GM23338 (cell line): ENCODE measurements around the gene MDGA2. TPM values are rescaled to one million over a fixed set of nuclear protein-coding genes. Genes with fewer than 3 reads are reported as not detected.

ENCODE experiments used
- ATAC-seq: fragments of 200-7000 bp; cut with Tn5 transposase; 3 replicates; pipeline ENCODE4 v1.9.1; 2020
- DNase-seq: peaks from one replicate; pipeline ENCODE4 v3.0.0-alpha.2; 2015; ENCODE audit warnings: low spot score
- H2AFZ ChIP-seq: fragments of 200-600 bp; sonication (generic); 2 replicates; pipeline ENCODE4 v1.8.0; 2016; ENCODE audit warnings: antibody characterized with exemption, mild to moderate bottlenecking, moderate library complexity
- H3F3A ChIP-seq: fragments of 200-600 bp; sonication (generic); replicated peaks from 2 replicates; pipeline ENCODE4 v1.8.0; 2017; ENCODE audit warnings: antibody characterized with exemption, mixed run types, low read depth
- H3K27ac ChIP-seq: fragments of 200-600 bp; sonication (generic); 2 replicates; pipeline ENCODE4 v1.6.1; 2016; ENCODE audit warnings: low read depth
- H3K27me3 ChIP-seq: fragments of 200-600 bp; sonication (generic); 2 replicates; pipeline ENCODE4 v1.8.0; 2016; ENCODE audit warnings: mild to moderate bottlenecking, mixed run types, moderate library complexity; ENCODE audit not compliant: insufficient read depth
- H3K36me3 ChIP-seq: fragments of 200-600 bp; sonication (generic); 2 replicates; pipeline ENCODE4 v1.8.0; 2016; ENCODE audit warnings: mild to moderate bottlenecking; ENCODE audit not compliant: insufficient read depth
- H3K4me1 ChIP-seq: fragments of 200-600 bp; sonication (generic); 2 replicates; pipeline ENCODE4 v1.8.0; 2016; ENCODE audit warnings: mild to moderate bottlenecking, moderate library complexity; ENCODE audit not compliant: insufficient read depth
- H3K4me2 ChIP-seq: fragments of 200-600 bp; sonication (generic); 2 replicates; pipeline ENCODE4 v1.7.1; 2017; ENCODE audit warnings: mixed run types
- H3K4me3 ChIP-seq: fragments of 200-600 bp; sonication (generic); 2 replicates; pipeline ENCODE4 v1.6.1; 2016; ENCODE audit warnings: mixed run types
- H3K79me2 ChIP-seq: fragments of 200-600 bp; sonication (generic); replicated peaks from 2 replicates; pipeline ENCODE4 v1.8.0; 2017; ENCODE audit warnings: mild to moderate bottlenecking; ENCODE audit not compliant: insufficient read depth
- H3K9me2 ChIP-seq: fragments of 200-600 bp; sonication (generic); 2 replicates; pipeline ENCODE4 v1.8.0; 2017; ENCODE audit not compliant: insufficient read depth
- H4K20me1 ChIP-seq: fragments of 200-600 bp; sonication (generic); replicated peaks from 2 replicates; pipeline ENCODE4 v1.8.0; 2017; ENCODE audit warnings: mild to moderate bottlenecking; ENCODE audit not compliant: insufficient read depth
- H3K27ac Mint-ChIP-seq: 2 replicates; pipeline ENCODE4 v1.8.0; 2020; ENCODE audit warnings: inconsistent platforms, mild to moderate bottlenecking, moderate library complexity, mixed read lengths
- H3K27me3 Mint-ChIP-seq: 3 replicates; pipeline ENCODE4 v1.8.0; 2022; ENCODE audit warnings: low read depth, mild to moderate bottlenecking, moderate library complexity, mixed read lengths, inconsistent platforms; ENCODE audit not compliant: insufficient read depth, poor library complexity
- H3K36me3 Mint-ChIP-seq: 3 replicates; pipeline ENCODE4 v1.8.0; 2021; ENCODE audit warnings: low read depth, mild to moderate bottlenecking, inconsistent platforms, moderate library complexity, mixed read lengths
- H3K4me1 Mint-ChIP-seq: 3 replicates; pipeline ENCODE4 v1.8.0; 2020; ENCODE audit warnings: mild to moderate bottlenecking, inconsistent platforms, mixed read lengths
- H3K4me3 Mint-ChIP-seq: 3 replicates; pipeline ENCODE4 v1.8.0; 2021; ENCODE audit warnings: moderate library complexity, mild to moderate bottlenecking, inconsistent platforms, mixed read lengths
- H3K9me3 Mint-ChIP-seq: 3 replicates; pipeline ENCODE4 v1.8.0; 2020; ENCODE audit warnings: moderate library complexity, mild to moderate bottlenecking, inconsistent platforms, mixed read lengths
- CREB1 ChIP-seq: fragments of 250-450 bp; sonication (Bioruptor Pico); IDR thresholded peaks from 2 replicates; pipeline ENCODE4 v1.5.0; 2020; ENCODE audit warnings: low read depth, mild to moderate bottlenecking, moderate library complexity
- CTCF ChIP-seq, 2 experiments: fragments of 200-600 bp in 1 of 2; sonication (generic) in 1 of 2; conservative IDR thresholded peaks; 2 replicates each; pipeline versions ENCODE4 v1.5.1 to v1.6.1; 2016 to 2017; ENCODE audit warnings: antibody characterized with exemption in 2 of 2, low read depth in 2 of 2, mild to moderate bottlenecking in 2 of 2, moderate library complexity in 1 of 2
- EZH2 ChIP-seq: fragments of 200-600 bp; sonication (generic); IDR thresholded peaks from one replicate; pipeline ENCODE4 v1.8.0; 2017; ENCODE audit warnings: antibody characterized with exemption, mild to moderate bottlenecking, low read depth; ENCODE audit not compliant: unreplicated experiment
- EZH2phosphoT487 ChIP-seq: fragments of 200-600 bp; sonication (generic); IDR thresholded peaks from one replicate; pipeline ENCODE4 v1.8.1; 2018; ENCODE audit warnings: antibody characterized with exemption; ENCODE audit not compliant: unreplicated experiment
- JUNB ChIP-seq: IDR thresholded peaks from one replicate; pipeline ENCODE4 v1.6.1; 2016; ENCODE audit warnings: antibody characterized with exemption; ENCODE audit not compliant: unreplicated experiment
- NANOG ChIP-seq: IDR thresholded peaks from 2 replicates; pipeline ENCODE4 v1.6.1; 2016; ENCODE audit warnings: antibody characterized with exemption, borderline replicate concordance
- REST ChIP-seq: IDR thresholded peaks from one replicate; pipeline ENCODE4 v1.6.1; 2018; ENCODE audit warnings: antibody characterized with exemption; ENCODE audit not compliant: unreplicated experiment
- STAT1 ChIP-seq: IDR thresholded peaks from one replicate; pipeline ENCODE4 v1.6.1; 2016; ENCODE audit warnings: antibody characterized with exemption; ENCODE audit not compliant: unreplicated experiment
- ZNF114 ChIP-seq: fragments of 250-450 bp; sonication (Bioruptor Pico); IDR thresholded peaks from 2 replicates; pipeline ENCODE4 v1.5.0; 2020; ENCODE audit warnings: mild to moderate bottlenecking, moderate library complexity
- ZNF331 ChIP-seq: fragments of 250-450 bp; sonication (Bioruptor Pico); IDR thresholded peaks from 2 replicates; pipeline ENCODE4 v1.5.0; 2020; ENCODE audit warnings: low read depth, mild to moderate bottlenecking, moderate library complexity
- polyA plus RNA-seq: library from polyadenylated mRNA; unstranded; fragments of >200 nt; fragmentation: Nextera tagmentation; extraction: Ambion mirVana; gene quantifications from 2 replicates; pipeline ENCODE4 v1.2.1, GENCODE V29; 2016
- total RNA-seq: library from RNA; depleted of rRNA; stranded (reverse); fragments of >200 nt; shearing (Covaris generic); gene quantifications from 2 replicates; pipeline ENCODE4 v1.2.3, GENCODE V29; 2014
- TF ChIP-seq, protein P1 (sequence below): IDR thresholded peaks from 2 replicates; pipeline ENCODE4 v1.6.1; 2016; ENCODE audit warnings: antibody characterized with exemption
- TF ChIP-seq, protein P2 (sequence below): fragments of 250-450 bp; sonication (Bioruptor Pico); IDR thresholded peaks from 2 replicates; pipeline ENCODE4 v1.5.0; 2020; ENCODE audit warnings: mild to moderate bottlenecking, moderate library complexity

MDGA2 gene
- total and polyA plus RNA-seq, 2 experiments from 2014 or later, result 0.68 to 1.7 TPM

GRCh38 chr14:47658041-47658440 lies 17.4 kb downstream of the MDGA2 start (continued):
- TF ChIP-seq, protein P1, sequence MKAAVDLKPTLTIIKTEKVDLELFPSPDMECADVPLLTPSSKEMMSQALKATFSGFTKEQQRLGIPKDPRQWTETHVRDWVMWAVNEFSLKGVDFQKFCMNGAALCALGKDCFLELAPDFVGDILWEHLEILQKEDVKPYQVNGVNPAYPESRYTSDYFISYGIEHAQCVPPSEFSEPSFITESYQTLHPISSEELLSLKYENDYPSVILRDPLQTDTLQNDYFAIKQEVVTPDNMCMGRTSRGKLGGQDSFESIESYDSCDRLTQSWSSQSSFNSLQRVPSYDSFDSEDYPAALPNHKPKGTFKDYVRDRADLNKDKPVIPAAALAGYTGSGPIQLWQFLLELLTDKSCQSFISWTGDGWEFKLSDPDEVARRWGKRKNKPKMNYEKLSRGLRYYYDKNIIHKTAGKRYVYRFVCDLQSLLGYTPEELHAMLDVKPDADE, result no peak
- no peak for TF ChIP-seq EZH2

- H3K27ac Mint-ChIP-seq, result no peak overlapping the region
- no peak overlapping the region for H2AFZ ChIP-seq
- H3K4me1 Mint-ChIP-seq, result no peaks in the 10 kb centered on the region
- H3K27me3 Mint-ChIP-seq, result no peaks in the 10 kb centered on the region
- no peak overlapping the region for H3K4me3 Mint-ChIP-seq
- H3K4me1 ChIP-seq, result no peaks in the 10 kb centered on the region
- no peak for ATAC-seq
- H3K27ac ChIP-seq, result no peak overlapping the region
- no peak overlapping the region for H3K4me2 ChIP-seq
- no peak for DNase-seq
- H3K9me3 Mint-ChIP-seq, result no peaks in the 10 kb centered on the region
- no peaks in the 10 kb centered on the region; the same call in 1 of the 2 replicates for H3K9me2 ChIP-seq
- no peaks in the 10 kb centered on the region for H3K79me2 ChIP-seq
- no peak overlapping the region for H3K4me3 ChIP-seq
- no peaks in the 10 kb centered on the region for H4K20me1 ChIP-seq
- H3K36me3 ChIP-seq, result no peaks in the 10 kb centered on the region
- H3F3A ChIP-seq, result no peaks in the 10 kb centered on the region
- H3K36me3 Mint-ChIP-seq, result no peaks in the 10 kb centered on the region
- H3K27me3 ChIP-seq, result no peaks in the 10 kb centered on the region
- TF ChIP-seq EZH2 (no peak), CTCF (conservative IDR thresholded peaks at IDR 0.05; ENCODE audit: low read depth in 2 of 2) (no peak), ZNF114 (CRISPR knock-in tag) (no peak), EZH2phosphoT487 (no peak), CREB1 (CRISPR knock-in tag) (no peak), ZNF331 (no peak), REST (no peak), STAT1 (no peak), JUNB (no peak), NANOG (no peak)
- TF ChIP-seq, protein P1, result no peak
- TF ChIP-seq, protein P2, sequence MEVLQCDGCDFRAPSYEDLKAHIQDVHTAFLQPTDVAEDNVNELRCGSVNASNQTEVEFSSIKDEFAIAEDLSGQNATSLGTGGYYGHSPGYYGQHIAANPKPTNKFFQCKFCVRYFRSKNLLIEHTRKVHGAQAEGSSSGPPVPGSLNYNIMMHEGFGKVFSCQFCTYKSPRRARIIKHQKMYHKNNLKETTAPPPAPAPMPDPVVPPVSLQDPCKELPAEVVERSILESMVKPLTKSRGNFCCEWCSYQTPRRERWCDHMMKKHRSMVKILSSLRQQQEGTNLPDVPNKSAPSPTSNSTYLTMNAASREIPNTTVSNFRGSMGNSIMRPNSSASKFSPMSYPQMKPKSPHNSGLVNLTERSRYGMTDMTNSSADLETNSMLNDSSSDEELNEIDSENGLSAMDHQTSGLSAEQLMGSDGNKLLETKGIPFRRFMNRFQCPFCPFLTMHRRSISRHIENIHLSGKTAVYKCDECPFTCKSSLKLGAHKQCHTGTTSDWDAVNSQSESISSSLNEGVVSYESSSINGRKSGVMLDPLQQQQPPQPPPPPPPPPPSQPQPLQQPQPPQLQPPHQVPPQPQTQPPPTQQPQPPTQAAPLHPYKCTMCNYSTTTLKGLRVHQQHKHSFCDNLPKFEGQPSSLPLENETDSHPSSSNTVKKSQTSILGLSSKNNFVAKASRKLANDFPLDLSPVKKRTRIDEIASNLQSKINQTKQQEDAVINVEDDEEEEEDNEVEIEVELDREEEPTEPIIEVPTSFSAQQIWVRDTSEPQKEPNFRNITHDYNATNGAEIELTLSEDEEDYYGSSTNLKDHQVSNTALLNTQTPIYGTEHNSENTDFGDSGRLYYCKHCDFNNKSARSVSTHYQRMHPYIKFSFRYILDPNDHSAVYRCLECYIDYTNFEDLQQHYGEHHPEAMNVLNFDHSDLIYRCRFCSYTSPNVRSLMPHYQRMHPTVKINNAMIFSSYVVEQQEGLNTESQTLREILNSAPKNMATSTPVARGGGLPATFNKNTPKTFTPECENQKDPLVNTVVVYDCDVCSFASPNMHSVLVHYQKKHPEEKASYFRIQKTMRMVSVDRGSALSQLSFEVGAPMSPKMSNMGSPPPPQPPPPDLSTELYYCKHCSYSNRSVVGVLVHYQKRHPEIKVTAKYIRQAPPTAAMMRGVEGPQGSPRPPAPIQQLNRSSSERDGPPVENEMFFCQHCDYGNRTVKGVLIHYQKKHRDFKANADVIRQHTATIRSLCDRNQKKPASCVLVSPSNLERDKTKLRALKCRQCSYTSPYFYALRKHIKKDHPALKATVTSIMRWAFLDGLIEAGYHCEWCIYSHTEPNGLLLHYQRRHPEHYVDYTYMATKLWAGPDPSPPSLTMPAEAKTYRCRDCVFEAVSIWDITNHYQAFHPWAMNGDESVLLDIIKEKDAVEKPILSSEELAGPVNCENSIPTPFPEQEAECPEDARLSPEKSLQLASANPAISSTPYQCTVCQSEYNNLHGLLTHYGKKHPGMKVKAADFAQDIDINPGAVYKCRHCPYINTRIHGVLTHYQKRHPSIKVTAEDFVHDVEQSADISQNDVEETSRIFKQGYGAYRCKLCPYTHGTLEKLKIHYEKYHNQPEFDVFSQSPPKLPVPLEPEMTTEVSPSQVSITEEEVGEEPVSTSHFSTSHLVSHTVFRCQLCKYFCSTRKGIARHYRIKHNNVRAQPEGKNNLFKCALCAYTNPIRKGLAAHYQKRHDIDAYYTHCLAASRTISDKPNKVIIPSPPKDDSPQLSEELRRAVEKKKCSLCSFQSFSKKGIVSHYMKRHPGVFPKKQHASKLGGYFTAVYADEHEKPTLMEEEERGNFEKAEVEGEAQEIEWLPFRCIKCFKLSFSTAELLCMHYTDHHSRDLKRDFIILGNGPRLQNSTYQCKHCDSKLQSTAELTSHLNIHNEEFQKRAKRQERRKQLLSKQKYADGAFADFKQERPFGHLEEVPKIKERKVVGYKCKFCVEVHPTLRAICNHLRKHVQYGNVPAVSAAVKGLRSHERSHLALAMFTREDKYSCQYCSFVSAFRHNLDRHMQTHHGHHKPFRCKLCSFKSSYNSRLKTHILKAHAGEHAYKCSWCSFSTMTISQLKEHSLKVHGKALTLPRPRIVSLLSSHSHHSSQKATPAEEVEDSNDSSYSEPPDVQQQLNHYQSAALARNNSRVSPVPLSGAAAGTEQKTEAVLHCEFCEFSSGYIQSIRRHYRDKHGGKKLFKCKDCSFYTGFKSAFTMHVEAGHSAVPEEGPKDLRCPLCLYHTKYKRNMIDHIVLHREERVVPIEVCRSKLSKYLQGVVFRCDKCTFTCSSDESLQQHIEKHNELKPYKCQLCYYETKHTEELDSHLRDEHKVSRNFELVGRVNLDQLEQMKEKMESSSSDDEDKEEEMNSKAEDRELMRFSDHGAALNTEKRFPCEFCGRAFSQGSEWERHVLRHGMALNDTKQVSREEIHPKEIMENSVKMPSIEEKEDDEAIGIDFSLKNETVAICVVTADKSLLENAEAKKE (CRISPR knock-in tag), result no peak
Observed at GRCh38 chr14:47657143-47657542, 18.3 kb downstream of the MDGA2 start.
